HEK293T (cell line): ENCODE results near the gene MGST2.
"Not testable (repeated sequence)": the region's sequence is repeated elsewhere in the genome, so short reads cannot be mapped to it uniquely, and the experiment has no call there.

Source experiments
- CTCF ChIA-PET: fragments of 350-600 bp; formaldehyde crosslinking; extraction: SDS; loops from one replicate; lab custom pipeline; 2021; ENCODE audit warnings: antibody characterized with exemption, inconsistent platforms; lab: Yijun Ruan, JAX
- POLR2A ChIA-PET: fragments of 350-600 bp; formaldehyde crosslinking; extraction: SDS; loops from one replicate; lab custom pipeline; 2020; ENCODE audit warnings: antibody characterized with exemption, inconsistent platforms; lab: Yijun Ruan, JAX
- DNase-seq: peaks from one replicate; pipeline ENCODE4 v3.0.0; 2012; ENCODE audit warnings: mixed read lengths; ENCODE audit errors: extremely low spot score
- ARNT ChIP-seq: fragments of 450-650 bp; IDR thresholded peaks from 2 replicates; pipeline ENCODE4 v1.6.1; 2017; ENCODE audit warnings: mild to moderate bottlenecking
- BHLHE40 ChIP-seq: fragments of 450-650 bp; IDR thresholded peaks from 2 replicates; pipeline ENCODE4 v1.6.1; 2016; ENCODE audit warnings: mild to moderate bottlenecking, moderate library complexity, borderline replicate concordance
- CTBP1 ChIP-seq: fragments of 450-650 bp; IDR thresholded peaks from 2 replicates; pipeline ENCODE4 v1.6.1; 2016; ENCODE audit warnings: borderline replicate concordance
- ELF4 ChIP-seq: fragments of 450-650 bp; IDR thresholded peaks from 2 replicates; pipeline ENCODE4 v1.6.1; 2017; ENCODE audit warnings: antibody characterized with exemption
- FOXA1 ChIP-seq: fragments of 450-650 bp; IDR thresholded peaks from 2 replicates; pipeline ENCODE4 v1.6.1; 2016; ENCODE audit warnings: mild to moderate bottlenecking
- FOXK2 ChIP-seq: fragments of 450-650 bp; IDR thresholded peaks from 2 replicates; pipeline ENCODE4 v1.6.1; 2016; ENCODE audit warnings: mild to moderate bottlenecking
- FOXM1 ChIP-seq: fragments of 450-650 bp; IDR thresholded peaks from 2 replicates; pipeline ENCODE4 v1.6.1; 2017; ENCODE audit warnings: mild to moderate bottlenecking, borderline replicate concordance
- HDGF ChIP-seq: fragments of 450-650 bp; IDR thresholded peaks from 2 replicates; pipeline ENCODE4 v1.6.1; 2017; ENCODE audit warnings: antibody characterized with exemption, borderline replicate concordance
- L3MBTL2 ChIP-seq: fragments of 450-650 bp; conservative IDR thresholded peaks from 2 replicates; pipeline ENCODE4 v1.6.1; 2016; ENCODE audit warnings: mild to moderate bottlenecking
- LEF1 ChIP-seq: fragments of 450-650 bp; IDR thresholded peaks from 2 replicates; pipeline ENCODE4 v1.6.1; 2017; ENCODE audit warnings: mild to moderate bottlenecking, borderline replicate concordance
- NFRKB ChIP-seq: fragments of 450-650 bp; IDR thresholded peaks from 2 replicates; pipeline ENCODE4 v1.6.1; 2016; ENCODE audit warnings: mild to moderate bottlenecking, moderate library complexity
- PKNOX1 ChIP-seq: fragments of 450-650 bp; IDR thresholded peaks from 2 replicates; pipeline ENCODE4 v1.6.1; 2016
- SP1 ChIP-seq: fragments of 450-650 bp; IDR thresholded peaks from 2 replicates; pipeline ENCODE4 v1.6.1; 2017
- SUZ12 ChIP-seq: fragments of 450-650 bp; IDR thresholded peaks from 2 replicates; pipeline ENCODE4 v1.6.1; 2016; ENCODE audit warnings: mild to moderate bottlenecking
- TARDBP ChIP-seq: fragments of 450-650 bp; IDR thresholded peaks from 2 replicates; pipeline ENCODE4 v1.6.1; 2016
- ZNF384 ChIP-seq: fragments of 450-650 bp; IDR thresholded peaks from 2 replicates; pipeline ENCODE4 v1.6.1; 2016

Gene MGST2

GRCh38 chr4:139694522-139695107 is 29.0 kb downstream of the MGST2 start:
- no peak for TF ChIP-seq FOXK2
- TF ChIP-seq BHLHE40 = no peak
- no peak for TF ChIP-seq L3MBTL2
- TF ChIP-seq NFRKB = no peak
- TF ChIP-seq ARNT = no peak
- TF ChIP-seq FOXA1 = no peak
- no peak for TF ChIP-seq ZNF384
- no peak for TF ChIP-seq TARDBP
- no peak for TF ChIP-seq HDGF
- no peak for TF ChIP-seq LEF1
- no peak for TF ChIP-seq SP1
- no peak for TF ChIP-seq FOXM1
- no peak for TF ChIP-seq ELF4
- TF ChIP-seq PKNOX1 = no peak
- no peak for TF ChIP-seq CTBP1
- TF ChIP-seq SUZ12 = no peak
- CTCF ChIA-PET = interaction anchor here (1.0 kb wide), 1 partner anchor 10 kb away, joined by 3 read pairs; no protein-coding TSS in a partner anchor
- no peak for DNase-seq
- POLR2A ChIA-PET = no interaction called here

GRCh38 chr4:139696491-139696890 is 30.9 kb downstream of the MGST2 start:
- POLR2A ChIA-PET = no interaction called here
- CTCF ChIA-PET = no interaction called here
- no peak for DNase-seq
- no peak for TF ChIP-seq NFRKB
- no peak for TF ChIP-seq HDGF
- no peak for TF ChIP-seq ARNT
- no peak for TF ChIP-seq L3MBTL2
- no peak for TF ChIP-seq PKNOX1
- no peak for TF ChIP-seq TARDBP
- no peak for TF ChIP-seq FOXM1
- TF ChIP-seq ZNF384 = no peak
- TF ChIP-seq FOXK2 = no peak

GRCh38 chr4:139698167-139698925 is 32.7 kb downstream of the MGST2 start:
- CTCF ChIA-PET = interaction anchor here (1.2 to 1.4 kb wide), 2 partner anchors 17 to 32 kb away, joined by 3 to 6 read pairs; partner anchors contain the start of gene MGST2

DNA sequence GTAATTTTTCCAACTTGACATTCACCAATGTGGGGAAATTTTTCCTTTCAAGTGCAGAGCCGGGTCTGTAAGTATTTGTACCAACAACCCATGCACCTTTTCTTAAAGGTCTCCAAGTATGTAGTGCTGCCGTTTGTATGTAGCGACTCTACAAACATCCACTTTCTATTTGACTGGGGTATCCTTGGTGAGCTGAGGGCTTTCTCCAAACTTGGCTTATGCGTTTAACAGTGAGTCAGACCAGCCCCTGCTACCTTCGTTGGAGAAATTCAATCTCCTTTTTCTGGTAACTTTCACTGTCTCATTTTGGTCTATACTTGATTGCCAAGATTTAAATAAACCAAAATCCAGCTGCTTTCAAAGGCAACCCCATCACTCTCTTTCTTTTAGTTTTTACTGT is 34.9 kb downstream of the MGST2 start:
- ChIA-PET CTCF (no interaction called here), POLR2A (no interaction called here)
- no peak for DNase-seq
- TF ChIP-seq ELF4 = no peak
- TF ChIP-seq TARDBP = no peak
- no peak for TF ChIP-seq HDGF
- no peak for TF ChIP-seq FOXA1
- TF ChIP-seq L3MBTL2 = no peak

More at GRCh38 chr4:139698167-139698925, 32.7 kb downstream of the MGST2 start:
- POLR2A ChIA-PET, DNase-seq: not testable (repeated sequence)

DNA sequence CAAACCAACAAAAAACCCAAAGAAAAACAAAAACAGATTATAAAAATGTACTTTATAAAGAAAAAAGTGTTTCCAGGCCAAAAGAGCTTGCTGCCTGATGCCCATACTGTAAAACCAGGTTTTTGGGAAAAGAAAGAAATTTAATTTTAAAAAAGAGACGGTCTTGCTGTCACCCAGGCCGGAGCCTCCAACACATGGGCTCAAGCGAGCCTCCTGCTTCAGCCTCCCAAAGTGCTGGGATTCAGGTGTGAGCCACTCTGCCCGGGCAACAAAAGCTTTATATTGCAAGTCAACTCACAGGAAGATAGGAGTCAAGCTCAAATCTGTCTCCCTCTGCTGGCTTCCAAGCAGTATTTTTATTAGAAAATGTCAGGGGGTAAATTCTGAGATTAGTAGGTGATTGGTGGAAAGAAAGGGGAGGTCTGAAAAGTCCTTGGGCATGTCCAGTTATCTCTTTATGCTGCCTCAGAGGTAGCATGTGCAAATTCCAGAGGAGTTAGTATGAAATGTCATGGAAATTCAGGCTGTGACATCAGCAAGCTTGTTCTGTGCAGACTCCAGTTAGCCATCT is 39.4 kb downstream of the MGST2 start:
- DNase-seq = no peak
- POLR2A ChIA-PET = no interaction called here
- TF ChIP-seq FOXM1 (no peak), FOXK2 (no peak), FOXA1 (no peak)
- CTCF ChIA-PET = interaction anchor here (0.7 to 1.5 kb wide), 3 partner anchors 11 to 197 kb away, joined by 3 to 5 read pairs (median 3); no protein-coding TSS in a partner anchor

GRCh38 chr4:139709660-139710059 is 44.0 kb downstream of the MGST2 start:
- no peak for DNase-seq
- ChIA-PET CTCF (interaction anchor here (0.6 to 1.5 kb wide), 3 partner anchors 25 to 58 kb away, joined by 3 read pairs; no protein-coding TSS in a partner anchor), POLR2A (no interaction called here)
- no peak for TF ChIP-seq ZNF384
- TF ChIP-seq FOXA1 = no peak
- no peak for TF ChIP-seq LEF1
- no peak for TF ChIP-seq FOXK2
- TF ChIP-seq ELF4 = no peak
- TF ChIP-seq HDGF = no peak
- TF ChIP-seq CTBP1 = no peak
- no peak for TF ChIP-seq TARDBP
- TF ChIP-seq NFRKB = no peak
- TF ChIP-seq PKNOX1 = no peak
- no peak for TF ChIP-seq SUZ12
- TF ChIP-seq FOXM1 = no peak
- TF ChIP-seq BHLHE40 = no peak
- TF ChIP-seq SP1 = no peak
- no peak for TF ChIP-seq ARNT
- no peak for TF ChIP-seq L3MBTL2
